Body of pancreas (tissue), 4 donors: ENCODE measurements around the gene VRK3.

Experiments
- CTCF ChIP-seq, 7 experiments: fragments of 450-650 bp in 4 of 7; fragments of 200-600 bp in 3 of 7; sonication (generic) in 3 of 7; IDR thresholded peaks; one replicate each; pipeline ENCODE4 v1.5.1; 2016 to 2019; ENCODE audit warnings: antibody characterized with exemption in 7 of 7
- POLR2A ChIP-seq, 3 donors: fragments of 450-650 bp; IDR thresholded peaks; one replicate each; pipeline ENCODE4 v1.6.1; 2016; ENCODE audit warnings: antibody characterized with exemption in 3 of 3, mild to moderate bottlenecking in 2 of 3

GRCh38 chr19:49983645-49984229, 41.4 kb downstream of the VRK3 start:
- TF ChIP-seq POLR2A (IDR thresholded peaks at IDR 0.05) (no peak), CTCF (IDR thresholded peaks at IDR 0.05) (peak; percentile 76 to 94 (median 90))
